ENCODE results near the gene IGF1.

Gene IGF1

GRCh38 chr12:102436867-102437266 lies 43.5 kb downstream of the IGF1 start:
- no peak overlapping the region for H3K4me3 ChIP-seq (replicated peaks; ENCODE audit: low read depth, low read length)
- no peak for DNase-seq (ENCODE audit: extremely low read depth, low read depth)
- TF ChIP-seq, protein P1, sequence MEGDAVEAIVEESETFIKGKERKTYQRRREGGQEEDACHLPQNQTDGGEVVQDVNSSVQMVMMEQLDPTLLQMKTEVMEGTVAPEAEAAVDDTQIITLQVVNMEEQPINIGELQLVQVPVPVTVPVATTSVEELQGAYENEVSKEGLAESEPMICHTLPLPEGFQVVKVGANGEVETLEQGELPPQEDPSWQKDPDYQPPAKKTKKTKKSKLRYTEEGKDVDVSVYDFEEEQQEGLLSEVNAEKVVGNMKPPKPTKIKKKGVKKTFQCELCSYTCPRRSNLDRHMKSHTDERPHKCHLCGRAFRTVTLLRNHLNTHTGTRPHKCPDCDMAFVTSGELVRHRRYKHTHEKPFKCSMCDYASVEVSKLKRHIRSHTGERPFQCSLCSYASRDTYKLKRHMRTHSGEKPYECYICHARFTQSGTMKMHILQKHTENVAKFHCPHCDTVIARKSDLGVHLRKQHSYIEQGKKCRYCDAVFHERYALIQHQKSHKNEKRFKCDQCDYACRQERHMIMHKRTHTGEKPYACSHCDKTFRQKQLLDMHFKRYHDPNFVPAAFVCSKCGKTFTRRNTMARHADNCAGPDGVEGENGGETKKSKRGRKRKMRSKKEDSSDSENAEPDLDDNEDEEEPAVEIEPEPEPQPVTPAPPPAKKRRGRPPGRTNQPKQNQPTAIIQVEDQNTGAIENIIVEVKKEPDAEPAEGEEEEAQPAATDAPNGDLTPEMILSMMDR (IDR thresholded peaks at IDR 0.05; ENCODE audit: low read depth, low read length, missing control alignments) = no peak

- TF ChIP-seq, protein P1 (IDR thresholded peaks at IDR 0.05; ENCODE audit: low read depth, low read length, missing control alignments) = no peak
- no peak overlapping the region for H3K4me3 ChIP-seq (replicated peaks; ENCODE audit: low read depth, low read length)
- no peak for DNase-seq (ENCODE audit: extremely low read depth, low read depth)
These were observed 44.4 kb downstream of the IGF1 start for GRCh38 chr12:102435827-102436436.

GRCh38 chr12:102433304-102433703 lies 47.1 kb downstream of the IGF1 start:
- DNase-seq (ENCODE audit: extremely low read depth, low read depth) = no peak
- TF ChIP-seq, protein P1 (IDR thresholded peaks at IDR 0.05; ENCODE audit: low read depth, low read length, missing control alignments) = no peak

DNA sequence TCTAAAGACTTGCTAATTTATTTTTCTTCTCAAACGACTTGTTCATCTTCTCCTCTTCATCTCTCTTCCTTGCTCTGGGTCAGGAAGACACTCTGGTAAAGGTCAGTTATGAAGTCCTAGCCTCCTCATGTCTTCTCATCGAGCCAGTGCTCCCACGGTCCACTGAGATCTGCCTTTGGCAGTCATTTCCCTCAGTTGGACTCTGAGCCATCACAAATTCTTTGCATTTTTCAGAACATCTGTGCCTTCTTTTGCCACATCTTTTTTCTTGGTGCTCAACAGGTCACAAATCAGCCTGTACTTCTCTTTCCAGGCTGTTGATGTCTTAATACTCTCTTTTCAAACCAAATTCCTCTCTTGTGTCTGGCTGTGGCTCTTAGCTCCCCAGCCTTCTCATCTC lies 49.7 kb downstream of the IGF1 start:
- DNase-seq (ENCODE audit: extremely low read depth, low read depth) = no peak
- TF ChIP-seq, protein P1 (IDR thresholded peaks at IDR 0.05; ENCODE audit: low read depth, low read length, missing control alignments) = no peak
- H3K4me3 ChIP-seq (replicated peaks; ENCODE audit: low read depth, low read length) = no peak overlapping the region

More at GRCh38 chr12:102433304-102433703, 47.1 kb downstream of the IGF1 start:
- no peak overlapping the region for H3K4me3 ChIP-seq (replicated peaks; ENCODE audit: low read depth, low read length)

- TF ChIP-seq, protein P1 (IDR thresholded peaks at IDR 0.05; ENCODE audit: low read depth, low read length, missing control alignments) = no peak
- no peak for DNase-seq (ENCODE audit: extremely low read depth, low read depth)
- no peak overlapping the region for H3K4me3 ChIP-seq (replicated peaks; ENCODE audit: low read depth, low read length)
These were observed 50.9 kb downstream of the IGF1 start for GRCh38 chr12:102429211-102430154.

- DNase-seq (ENCODE audit: extremely low read depth, low read depth) = no peak
- TF ChIP-seq, protein P1 (IDR thresholded peaks at IDR 0.05; ENCODE audit: low read depth, low read length, missing control alignments) = no peak
These were observed 52.8 kb downstream of the IGF1 start for GRCh38 chr12:102427543-102427941.

More at GRCh38 chr12:102427543-102427941, 52.8 kb downstream of the IGF1 start:
- no peak overlapping the region for H3K4me3 ChIP-seq (replicated peaks; ENCODE audit: low read depth, low read length)
